ENCODE data around the gene ME3.

- TF ChIP-seq, protein P1, sequence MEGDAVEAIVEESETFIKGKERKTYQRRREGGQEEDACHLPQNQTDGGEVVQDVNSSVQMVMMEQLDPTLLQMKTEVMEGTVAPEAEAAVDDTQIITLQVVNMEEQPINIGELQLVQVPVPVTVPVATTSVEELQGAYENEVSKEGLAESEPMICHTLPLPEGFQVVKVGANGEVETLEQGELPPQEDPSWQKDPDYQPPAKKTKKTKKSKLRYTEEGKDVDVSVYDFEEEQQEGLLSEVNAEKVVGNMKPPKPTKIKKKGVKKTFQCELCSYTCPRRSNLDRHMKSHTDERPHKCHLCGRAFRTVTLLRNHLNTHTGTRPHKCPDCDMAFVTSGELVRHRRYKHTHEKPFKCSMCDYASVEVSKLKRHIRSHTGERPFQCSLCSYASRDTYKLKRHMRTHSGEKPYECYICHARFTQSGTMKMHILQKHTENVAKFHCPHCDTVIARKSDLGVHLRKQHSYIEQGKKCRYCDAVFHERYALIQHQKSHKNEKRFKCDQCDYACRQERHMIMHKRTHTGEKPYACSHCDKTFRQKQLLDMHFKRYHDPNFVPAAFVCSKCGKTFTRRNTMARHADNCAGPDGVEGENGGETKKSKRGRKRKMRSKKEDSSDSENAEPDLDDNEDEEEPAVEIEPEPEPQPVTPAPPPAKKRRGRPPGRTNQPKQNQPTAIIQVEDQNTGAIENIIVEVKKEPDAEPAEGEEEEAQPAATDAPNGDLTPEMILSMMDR (conservative IDR thresholded peaks at IDR 0.05; ENCODE audit: low read length), result no peak
- no peak for TF ChIP-seq EZH2phosphoT487 (IDR thresholded peaks at IDR 0.05; ENCODE audit: borderline replicate concordance, low read depth, low read length)
Observed at GRCh38 chr11:86606836-86607481, 65.5 kb downstream of the ME3 start.
